WI38 (cell line): ENCODE results near the gene SINHCAF.
"Not testable (repeated sequence)": the region's sequence is repeated elsewhere in the genome, so short reads cannot be mapped to it uniquely, and the experiment has no call there.

ENCODE experiments used
- H3K4me3 ChIP-seq: 2 replicates; pipeline ENCODE4 v1.5.1; 2011; ENCODE audit warnings: low read depth, mild to moderate bottlenecking, control low read depth, low read length
- TF ChIP-seq, protein P1 (sequence below): IDR thresholded peaks from 2 replicates; pipeline ENCODE4 v1.5.1; 2012; ENCODE audit warnings: low read depth, mild to moderate bottlenecking, control low read depth, low read length

The SINHCAF gene

GRCh38 chr12:31325877-31326631 lies at the start of gene SINHCAF:
Gene SINHCAF, minus strand, starts transcription at chr12:31326150. Its CDS starts 27,946 bp downstream, at chr12:31298204.
- H3K4me3 ChIP-seq, result peak within 1 kb of the TSS; percentile 62
- TF ChIP-seq, protein P1, sequence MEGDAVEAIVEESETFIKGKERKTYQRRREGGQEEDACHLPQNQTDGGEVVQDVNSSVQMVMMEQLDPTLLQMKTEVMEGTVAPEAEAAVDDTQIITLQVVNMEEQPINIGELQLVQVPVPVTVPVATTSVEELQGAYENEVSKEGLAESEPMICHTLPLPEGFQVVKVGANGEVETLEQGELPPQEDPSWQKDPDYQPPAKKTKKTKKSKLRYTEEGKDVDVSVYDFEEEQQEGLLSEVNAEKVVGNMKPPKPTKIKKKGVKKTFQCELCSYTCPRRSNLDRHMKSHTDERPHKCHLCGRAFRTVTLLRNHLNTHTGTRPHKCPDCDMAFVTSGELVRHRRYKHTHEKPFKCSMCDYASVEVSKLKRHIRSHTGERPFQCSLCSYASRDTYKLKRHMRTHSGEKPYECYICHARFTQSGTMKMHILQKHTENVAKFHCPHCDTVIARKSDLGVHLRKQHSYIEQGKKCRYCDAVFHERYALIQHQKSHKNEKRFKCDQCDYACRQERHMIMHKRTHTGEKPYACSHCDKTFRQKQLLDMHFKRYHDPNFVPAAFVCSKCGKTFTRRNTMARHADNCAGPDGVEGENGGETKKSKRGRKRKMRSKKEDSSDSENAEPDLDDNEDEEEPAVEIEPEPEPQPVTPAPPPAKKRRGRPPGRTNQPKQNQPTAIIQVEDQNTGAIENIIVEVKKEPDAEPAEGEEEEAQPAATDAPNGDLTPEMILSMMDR, result no peak

GRCh38 chr12:31375422-31375821 lies 49.5 kb upstream of the SINHCAF start:
- not testable (repeated sequence) for H3K4me3 ChIP-seq

DNA sequence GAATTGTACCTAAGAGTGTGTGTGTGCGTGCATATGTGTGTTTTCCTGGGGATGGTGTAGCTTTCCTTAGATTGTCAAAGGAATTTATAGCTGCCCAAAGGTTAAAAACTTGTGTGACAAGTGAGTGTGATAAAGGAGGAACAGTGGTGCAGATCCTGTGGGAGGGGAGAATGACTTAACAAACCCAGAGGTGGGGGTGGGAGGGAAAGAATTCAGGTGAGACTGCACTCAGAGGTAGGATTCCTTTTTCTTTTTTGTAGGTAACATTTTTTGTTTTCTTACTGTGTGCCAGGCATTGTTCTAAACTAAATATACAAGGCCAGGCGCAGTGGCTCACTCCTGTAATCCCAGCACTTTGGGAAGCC lies 45.3 kb upstream of the SINHCAF start:
- H3K4me3 ChIP-seq, result no peak overlapping the region
- TF ChIP-seq, protein P1, result no peak

DNA sequence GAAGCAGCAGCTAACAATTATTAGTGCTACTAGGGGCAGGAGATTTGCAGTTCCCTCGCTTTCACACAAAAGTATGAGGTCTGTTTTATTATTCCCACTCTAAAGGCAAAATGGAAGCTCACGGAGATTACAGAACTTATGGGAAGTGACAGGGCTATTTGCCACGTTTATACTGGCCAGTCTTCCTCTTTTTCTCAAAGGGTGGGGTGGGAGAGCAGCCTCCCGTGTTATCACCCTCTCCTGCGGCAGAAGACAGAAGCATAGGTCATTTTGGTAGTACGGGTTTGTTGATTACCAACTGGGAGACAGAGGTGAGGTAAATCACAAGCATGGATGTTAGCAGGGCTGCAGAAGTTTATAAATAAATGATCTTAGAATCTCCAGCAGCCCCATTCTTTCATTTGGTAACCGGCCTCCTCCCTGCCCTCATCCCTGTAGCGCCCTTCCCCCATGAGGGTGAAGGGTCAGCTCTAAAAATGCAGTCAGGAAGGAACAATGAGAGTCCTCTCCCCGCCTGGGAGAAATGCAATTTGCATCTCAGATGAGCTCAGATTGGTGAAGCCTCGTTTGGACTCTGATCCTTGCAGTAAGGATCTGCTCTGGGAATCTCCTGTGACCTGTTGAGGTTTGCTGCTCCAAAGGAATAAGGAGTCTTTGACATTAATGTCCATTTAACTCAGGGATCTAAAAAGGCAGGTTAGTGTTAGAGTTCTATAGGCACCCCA lies 44.7 kb upstream of the SINHCAF start:
- TF ChIP-seq, protein P1, result no peak
- H3K4me3 ChIP-seq, result no peak overlapping the region; the same call in 1 of the 2 replicates

DNA sequence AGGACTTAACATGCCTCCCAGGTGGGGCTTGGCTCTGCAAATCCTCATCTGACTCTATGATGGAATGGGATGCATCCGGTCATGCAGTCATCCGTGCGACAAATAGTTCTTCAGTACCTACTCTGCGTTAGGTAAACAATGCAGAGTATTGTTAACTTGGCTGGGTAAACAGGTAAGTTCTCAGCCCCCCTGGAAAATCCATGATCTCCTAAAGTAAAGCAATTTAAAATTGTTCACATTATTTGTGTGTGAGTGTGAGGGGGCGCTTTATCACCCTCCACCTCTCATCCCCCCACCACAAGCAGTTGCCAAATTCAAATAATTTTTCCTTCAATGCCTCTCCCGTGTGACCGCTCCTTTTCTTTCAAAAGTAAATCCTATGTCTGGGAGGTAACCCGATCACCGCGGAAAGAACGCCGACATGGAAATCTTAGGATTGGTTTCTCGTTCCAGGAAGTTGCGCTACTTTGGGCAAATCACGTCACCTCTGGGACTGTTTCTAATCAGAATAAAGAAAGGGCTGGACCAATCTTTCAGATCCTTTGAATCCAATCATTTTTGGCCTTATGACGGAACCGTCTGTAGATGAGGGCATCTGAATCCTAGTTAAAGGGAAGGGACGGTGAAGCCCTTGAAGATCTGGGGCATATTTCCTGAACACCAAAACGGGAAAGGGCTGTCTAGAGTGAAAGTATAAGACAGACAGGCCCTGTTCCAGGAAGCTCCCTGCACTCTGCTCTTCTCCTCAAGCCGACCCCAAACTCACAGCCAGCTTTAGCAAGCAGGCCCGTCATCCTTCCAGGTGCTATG lies 44.0 kb upstream of the SINHCAF start:
- peak overlapping the region; percentile 20 for H3K4me3 ChIP-seq
- TF ChIP-seq, protein P1, result no peak

DNA sequence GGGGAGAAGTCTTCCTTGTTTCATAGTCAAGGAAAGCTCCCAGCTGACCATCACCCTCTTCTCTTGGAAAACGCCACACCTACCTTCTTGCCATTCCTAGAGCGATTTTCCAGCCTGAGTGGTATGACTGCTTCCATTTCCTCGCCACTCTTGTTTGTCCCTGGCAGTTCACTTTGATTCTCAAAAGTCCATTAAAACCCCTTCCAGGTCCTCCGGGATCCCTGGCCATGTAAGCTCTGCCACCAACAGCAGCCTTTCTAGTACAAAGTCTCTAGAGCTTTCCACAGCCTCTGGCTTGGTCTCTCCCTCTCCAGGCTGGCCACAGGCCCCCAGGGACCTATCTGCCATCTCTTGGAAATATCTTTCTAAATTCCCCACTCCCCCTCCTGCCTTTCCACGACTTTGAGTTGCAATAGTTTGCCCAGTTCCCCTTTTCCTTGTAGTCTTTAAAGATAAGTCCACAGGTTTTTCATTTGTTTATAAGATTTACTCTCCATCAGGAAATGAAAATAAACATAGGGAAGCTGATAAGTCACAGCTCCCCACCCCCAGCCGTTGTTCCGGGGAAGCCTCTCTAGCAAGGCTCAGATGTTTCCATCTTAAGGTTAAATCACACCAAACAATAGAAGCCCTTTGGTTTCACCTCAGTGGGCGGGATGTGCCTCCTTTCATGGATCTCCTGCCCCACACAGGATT lies 42.9 kb upstream of the SINHCAF start:
- TF ChIP-seq, protein P1, result no peak
- no peak overlapping the region for H3K4me3 ChIP-seq

- TF ChIP-seq, protein P1, result no peak
These were observed 40.2 kb upstream of the SINHCAF start for GRCh38 chr12:31366104-31366621.

More at GRCh38 chr12:31366104-31366621, 40.2 kb upstream of the SINHCAF start:
- H3K4me3 ChIP-seq, result no peak overlapping the region
